HG03460 (cell line): ENCODE results near the gene DCDC2.
"Not testable (repeated sequence)": the region's sequence is repeated elsewhere in the genome, so short reads cannot be mapped to it uniquely, and the experiment has no call there.

ENCODE experiments used
- ATAC-seq: cut with Tn5 transposase; IDR thresholded peaks from one replicate; pipeline ENCODE4 v1.9.1; 2021; ENCODE audit not compliant: unreplicated experiment

Gene DCDC2

DNA sequence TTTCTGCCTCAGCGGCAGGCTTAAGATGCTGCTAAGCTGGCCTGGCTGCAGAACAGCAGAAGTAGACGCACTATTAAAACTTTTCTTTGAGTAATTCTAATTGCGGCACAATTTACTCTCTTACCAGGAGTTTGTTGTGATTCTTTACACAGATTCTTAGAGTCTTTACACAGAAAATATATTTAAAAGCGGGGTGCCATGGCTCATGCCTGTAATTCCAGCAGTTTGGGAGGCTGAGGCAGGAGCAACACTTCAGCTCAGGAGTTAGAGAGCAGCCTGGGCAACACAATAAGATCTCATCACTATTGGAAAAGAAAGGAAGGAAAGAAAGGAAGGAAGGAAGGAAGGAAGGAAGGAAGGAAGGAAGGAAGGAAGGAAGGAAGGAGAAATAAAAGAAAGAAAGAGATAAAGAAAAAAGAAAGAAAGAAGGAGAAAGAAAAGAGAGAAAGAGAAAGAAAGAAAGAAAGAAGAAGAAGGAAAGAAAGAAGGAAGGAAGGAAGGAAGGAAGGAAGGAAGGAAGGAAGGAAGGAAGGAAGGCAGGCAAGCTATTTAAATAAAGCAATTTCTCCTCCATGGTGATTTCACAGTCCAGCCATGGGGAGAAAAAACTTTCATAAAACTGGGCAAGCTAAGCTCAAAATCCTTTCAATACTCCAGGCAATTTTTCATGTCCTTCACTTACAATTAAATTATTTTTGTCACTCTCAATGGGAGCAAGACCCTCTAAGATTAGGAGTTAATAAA, 23.8 kb upstream of the DCDC2 start:
- ATAC-seq = no peak

- no peak for ATAC-seq
These were observed 20.7 kb upstream of the DCDC2 start for GRCh38 chr6:24378473-24379097.

DNA sequence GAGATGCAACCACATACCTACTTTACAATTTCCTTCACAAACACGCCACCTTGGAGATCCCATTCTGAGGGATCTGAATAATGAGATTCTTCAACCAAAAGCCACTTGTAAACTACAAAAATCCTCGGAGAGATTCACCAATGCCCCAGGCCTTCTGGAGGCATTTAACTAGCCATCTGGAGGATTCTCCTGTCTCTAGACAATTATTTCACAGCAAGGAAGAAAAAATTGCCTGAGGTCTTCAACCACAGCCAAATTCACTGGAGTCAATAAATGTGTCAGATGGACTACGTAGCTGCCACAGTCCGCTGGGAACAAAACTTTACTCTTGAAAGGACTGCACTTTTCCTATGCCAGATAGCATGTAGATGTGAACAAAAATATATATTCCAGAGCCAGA, 19.0 kb upstream of the DCDC2 start:
- no peak for ATAC-seq

- no peak for ATAC-seq
These were observed 16.8 kb upstream of the DCDC2 start for GRCh38 chr6:24374612-24375011.

DNA sequence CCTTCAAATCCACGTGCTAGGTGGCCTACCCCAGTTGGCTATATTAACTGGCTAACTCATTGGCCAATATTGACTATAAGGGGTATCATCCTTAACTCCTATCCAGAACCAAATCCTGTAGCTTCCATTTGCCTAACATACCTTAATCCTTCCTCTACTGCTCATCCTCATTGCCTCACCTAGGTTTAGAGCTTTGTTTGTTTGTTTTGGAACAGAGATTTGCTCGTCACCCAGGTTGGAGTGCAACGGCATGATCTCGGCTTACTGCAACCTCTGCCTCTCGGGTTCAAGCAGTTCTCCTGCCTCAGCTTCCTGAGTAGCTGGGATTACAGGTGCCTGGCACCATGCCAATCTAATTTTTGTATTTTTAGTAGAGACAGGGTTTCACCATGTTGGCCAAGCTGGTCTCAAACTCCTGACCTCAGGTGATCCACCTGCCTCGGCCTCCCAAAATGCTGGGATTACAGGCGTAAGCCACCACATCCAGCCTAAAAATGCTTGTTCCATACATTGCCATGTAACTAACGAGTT, 7.3 kb upstream of the DCDC2 start:
- ATAC-seq = not testable (repeated sequence)

DNA sequence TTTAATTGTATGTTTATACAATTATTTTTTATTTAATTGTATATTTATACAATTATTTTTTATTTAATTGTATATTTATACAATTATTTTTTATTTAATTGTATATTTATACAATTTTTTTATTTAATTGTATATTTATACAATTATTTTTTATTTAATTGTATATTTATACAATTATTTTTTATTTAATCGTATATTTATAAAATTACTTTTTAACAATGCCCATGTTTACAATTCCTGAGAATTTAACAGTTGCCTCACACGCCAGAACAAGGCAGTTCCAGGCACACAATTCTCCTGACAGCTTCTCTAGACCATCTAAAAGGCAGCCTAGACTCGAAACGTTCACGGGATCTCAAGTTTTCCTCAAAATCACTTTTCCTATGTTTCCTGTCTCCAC, 4.5 kb upstream of the DCDC2 start:
- not testable (repeated sequence) for ATAC-seq

DNA sequence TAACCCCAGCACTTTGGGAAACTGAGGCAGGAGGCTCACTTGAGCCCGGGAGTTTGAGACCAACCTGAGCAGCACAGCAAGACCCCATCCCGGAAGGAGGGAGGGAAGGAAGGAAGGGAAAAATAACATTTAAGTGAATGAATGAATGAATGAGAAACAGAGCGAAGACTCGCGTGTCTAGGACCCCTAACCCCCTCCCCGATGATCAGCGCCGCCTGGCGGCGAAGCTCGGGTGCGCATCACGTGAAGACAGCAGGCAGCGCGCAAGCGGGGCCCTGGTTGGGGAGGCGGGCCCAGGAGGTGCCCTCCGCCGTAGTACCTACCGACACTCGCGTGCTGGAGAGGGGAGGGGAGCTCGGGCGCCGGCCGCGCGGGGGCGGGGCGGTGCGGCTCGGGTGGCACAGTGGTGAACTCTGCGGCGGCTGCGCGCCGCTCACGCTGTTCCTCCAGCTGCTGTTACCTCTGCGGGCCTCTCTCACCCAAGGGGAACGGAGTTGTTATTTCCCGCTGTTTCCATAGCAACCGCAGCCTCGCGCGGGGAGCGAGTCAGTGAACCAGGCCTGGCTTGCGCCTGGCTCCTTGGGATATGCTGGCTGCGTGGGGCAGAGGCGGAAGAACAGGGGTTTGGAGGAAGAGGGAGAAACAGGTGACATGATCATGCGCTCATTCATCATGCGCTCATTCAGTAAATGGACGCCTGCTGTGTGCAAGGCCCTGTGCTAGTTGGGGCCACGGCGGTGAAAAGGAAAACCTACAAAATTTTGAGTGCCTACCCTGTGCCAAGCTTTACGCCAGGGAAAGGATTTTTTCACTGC, 2.0 kb upstream of the DCDC2 start:
- ATAC-seq = peak; percentile 91

DNA sequence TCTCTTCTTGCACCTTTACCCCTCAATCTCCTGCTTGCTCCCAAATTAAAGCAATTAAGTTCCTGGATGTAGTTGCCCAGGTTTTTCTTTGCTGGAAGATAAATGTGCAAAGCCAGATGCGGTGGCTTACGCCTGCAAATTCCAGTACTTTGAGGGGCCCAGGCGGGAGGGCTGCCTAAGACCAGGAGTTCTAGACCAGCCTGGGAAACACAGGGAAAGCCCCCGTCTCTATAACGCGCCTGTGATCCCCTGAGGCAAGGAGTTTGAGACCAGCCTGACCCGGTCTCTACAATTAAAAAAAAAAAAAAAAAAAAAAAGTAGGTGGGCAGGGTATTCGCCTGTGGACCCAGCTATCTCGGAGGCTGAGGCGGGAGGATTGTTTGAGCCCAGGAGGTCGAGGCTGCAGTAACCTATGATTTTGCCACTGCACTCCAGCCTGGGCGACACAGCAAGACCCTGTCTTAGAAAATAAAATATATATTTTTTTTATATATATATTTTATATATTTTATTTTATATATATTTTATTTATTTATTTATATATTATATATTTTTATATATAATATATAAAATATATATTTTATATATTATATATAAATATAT, 461 bp upstream of the DCDC2 start:
- no peak for ATAC-seq

DNA sequence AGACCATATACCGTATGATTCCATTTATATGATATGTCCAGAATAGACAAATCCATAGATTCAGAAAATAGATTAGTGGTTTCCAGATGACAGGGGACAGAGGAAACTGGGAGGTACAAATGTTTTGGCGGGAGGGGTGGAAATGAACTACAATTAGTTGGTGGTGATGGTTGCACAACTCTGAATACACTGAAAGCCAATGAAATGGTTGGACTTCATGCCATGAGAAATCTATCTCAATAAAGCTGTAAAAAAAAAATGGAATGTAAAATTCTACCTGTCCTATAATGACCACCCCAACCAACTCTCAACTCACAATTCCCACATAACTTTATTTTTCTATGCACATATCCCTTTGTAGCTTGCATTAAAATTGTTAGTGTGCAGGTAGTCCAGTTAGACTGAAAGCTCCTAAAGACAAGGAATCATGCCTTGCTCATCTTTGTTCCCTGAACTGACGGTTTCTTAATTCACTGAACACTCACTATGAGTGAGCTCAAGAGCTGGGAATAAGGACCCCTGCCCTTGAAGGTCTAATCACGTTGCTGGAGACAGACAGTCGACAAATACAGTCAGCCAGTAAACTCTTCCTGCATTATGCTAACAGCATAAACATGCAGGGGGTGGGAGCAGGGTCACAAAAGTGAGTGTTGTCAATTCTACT, 1.4 kb downstream of the DCDC2 start:
- ATAC-seq = no peak

DNA sequence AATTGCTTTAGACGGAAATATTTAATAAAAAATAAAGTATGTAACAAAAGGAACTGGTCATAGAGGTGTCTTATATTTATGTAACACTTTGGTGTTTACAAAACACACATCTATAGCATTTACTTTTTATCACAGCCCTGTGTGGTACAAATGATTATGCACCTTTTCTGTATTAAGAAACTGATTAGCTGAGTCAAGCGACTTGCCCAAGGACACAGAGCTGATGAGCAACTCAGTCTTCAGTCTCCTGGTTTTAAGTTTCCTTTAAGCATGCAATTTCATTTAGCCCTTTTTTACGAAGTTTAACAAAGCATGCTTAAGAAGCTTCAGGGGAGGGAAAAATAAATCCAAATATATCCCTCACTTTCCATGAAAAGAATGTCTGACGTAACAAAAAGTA, 2.5 kb downstream of the DCDC2 start:
- ATAC-seq = no peak

DNA sequence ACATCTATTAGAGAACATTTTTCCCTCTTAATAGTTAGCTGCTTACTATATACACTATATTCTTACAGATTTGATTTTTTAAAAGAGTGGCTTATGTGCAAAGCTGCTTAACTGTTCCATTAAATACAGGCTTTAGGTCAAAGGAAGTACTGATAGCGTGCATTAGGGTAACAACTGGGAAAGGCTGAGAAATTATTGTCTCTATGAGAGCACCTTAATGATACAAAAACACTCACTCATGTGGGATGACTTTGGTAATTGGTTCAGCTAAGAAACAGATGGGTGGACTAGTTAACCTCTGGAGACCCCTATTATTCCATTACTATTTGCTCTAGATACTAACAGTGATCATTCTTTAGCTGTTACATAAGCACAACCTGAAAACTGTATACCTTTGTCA, 4.0 kb downstream of the DCDC2 start:
- no peak for ATAC-seq

GRCh38 chr6:24352434-24352833, 5.4 kb downstream of the DCDC2 start:
- ATAC-seq = no peak

- no peak for ATAC-seq
These were observed 12.9 kb downstream of the DCDC2 start for GRCh38 chr6:24344976-24345375.

- ATAC-seq = no peak
These were observed 16.6 kb downstream of the DCDC2 start for GRCh38 chr6:24340998-24341938.

GRCh38 chr6:24339932-24340331, 17.9 kb downstream of the DCDC2 start:
- no peak for ATAC-seq

DNA sequence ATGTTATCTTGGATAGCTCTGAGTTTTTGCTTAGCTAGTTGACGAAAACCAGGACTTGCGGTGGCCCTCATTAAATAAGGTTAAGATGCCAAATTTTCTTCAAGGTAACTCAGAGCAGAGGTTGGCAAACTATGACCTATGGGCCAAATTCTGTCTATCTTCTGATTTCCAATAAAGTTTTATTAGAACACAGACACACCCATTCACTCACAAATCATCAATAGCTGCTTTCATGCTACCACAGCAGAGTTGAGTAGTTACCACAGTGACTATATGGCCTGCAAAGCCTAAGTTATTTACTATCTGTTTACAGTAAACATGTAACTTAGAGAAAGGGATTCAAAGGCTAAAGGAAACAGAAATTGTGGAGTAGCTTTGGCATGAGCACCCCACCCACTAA, 23.6 kb downstream of the DCDC2 start:
- ATAC-seq = no peak

GRCh38 chr6:24332317-24332716, 25.5 kb downstream of the DCDC2 start:
- ATAC-seq = no peak

DNA sequence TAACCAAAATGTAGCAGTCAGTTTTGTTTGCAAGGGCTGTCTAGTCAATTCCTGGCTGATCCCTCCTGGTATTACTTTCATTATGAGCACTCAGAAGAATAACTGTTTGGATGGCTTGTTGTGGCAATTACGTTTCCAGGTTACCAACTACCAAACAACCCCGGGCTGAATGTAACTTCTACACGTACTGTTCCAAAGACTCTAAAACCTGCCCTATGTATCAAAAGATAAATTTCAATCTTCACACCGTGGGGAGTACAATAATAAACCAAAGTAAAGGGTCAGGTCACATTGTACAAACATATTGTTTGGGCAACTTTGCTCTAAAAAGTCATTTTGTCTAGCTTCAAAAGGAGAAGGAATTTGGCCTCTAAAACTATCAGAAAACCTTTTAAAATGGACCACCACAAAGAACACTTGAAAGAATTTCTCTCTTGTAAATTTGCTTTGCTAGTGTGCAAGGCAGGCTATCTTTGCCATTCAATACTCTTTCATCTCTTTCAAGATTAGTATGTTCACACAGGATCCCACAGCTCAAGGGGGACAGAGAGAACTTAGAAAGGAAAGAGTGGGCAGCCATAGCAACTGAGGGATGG, 27.6 kb downstream of the DCDC2 start:
- ATAC-seq = no peak

DNA sequence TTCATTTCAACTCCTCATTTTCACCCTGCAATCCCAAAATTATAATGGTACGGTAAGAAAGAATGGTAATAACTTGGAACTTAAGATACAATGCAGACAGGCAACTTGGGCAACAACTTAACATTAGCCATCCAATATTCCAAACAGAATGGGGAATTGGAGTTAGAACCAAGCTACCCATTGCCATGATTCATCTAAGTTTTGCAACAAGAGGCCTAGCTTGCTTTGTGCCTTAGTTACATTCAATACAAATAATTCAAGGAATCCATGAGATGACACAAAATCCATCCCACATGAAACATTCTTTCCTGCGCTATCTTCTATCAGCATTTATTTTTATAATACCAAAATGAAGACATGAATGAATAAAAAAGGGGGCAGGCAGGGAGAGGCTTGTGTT, 28.4 kb downstream of the DCDC2 start:
- ATAC-seq = no peak
